ENCODE results near the gene ST6GALNAC3.
"Not testable (repeated sequence)": the region's sequence is repeated elsewhere in the genome, so short reads cannot be mapped to it uniquely, and the experiment has no call there.

DNA sequence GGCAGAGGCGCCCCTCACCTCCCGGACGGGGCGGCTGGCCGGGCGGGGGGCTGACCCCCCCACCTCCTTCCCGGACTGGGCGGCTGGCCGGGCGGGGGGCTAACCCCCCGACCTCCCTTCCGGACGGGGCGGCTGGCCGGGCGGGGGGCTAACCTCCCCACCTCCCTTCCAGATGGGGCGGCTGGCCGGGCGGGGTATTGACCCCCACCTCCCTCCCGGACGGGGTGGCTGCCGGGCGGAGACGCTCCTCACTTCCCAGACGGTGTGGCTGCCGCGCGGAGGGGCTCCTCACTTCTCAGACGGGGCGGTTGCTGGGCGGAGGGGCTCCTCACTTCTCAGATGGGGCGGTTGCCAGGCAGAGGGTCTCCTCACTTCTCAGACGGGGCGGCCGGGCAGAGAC, 37.8 kb downstream of the ST6GALNAC3 start:
- TF ChIP-seq, protein P1, sequence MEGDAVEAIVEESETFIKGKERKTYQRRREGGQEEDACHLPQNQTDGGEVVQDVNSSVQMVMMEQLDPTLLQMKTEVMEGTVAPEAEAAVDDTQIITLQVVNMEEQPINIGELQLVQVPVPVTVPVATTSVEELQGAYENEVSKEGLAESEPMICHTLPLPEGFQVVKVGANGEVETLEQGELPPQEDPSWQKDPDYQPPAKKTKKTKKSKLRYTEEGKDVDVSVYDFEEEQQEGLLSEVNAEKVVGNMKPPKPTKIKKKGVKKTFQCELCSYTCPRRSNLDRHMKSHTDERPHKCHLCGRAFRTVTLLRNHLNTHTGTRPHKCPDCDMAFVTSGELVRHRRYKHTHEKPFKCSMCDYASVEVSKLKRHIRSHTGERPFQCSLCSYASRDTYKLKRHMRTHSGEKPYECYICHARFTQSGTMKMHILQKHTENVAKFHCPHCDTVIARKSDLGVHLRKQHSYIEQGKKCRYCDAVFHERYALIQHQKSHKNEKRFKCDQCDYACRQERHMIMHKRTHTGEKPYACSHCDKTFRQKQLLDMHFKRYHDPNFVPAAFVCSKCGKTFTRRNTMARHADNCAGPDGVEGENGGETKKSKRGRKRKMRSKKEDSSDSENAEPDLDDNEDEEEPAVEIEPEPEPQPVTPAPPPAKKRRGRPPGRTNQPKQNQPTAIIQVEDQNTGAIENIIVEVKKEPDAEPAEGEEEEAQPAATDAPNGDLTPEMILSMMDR (IDR thresholded peaks at IDR 0.05 in 2 of 3, conservative IDR thresholded peaks at IDR 0.05 in 1 of 3; ENCODE audit: borderline replicate concordance in 1 of 3, insufficient read depth in 1 of 3, low read depth in 2 of 3, low read length in 2 of 3), result not testable (repeated sequence)
- not testable (repeated sequence) for TF ChIP-seq POLR2A (IDR thresholded peaks at IDR 0.05; ENCODE audit: borderline replicate concordance, extremely low read depth, insufficient read depth, insufficient read length); EZH2 (IDR thresholded peaks at IDR 0.05); RAD21 (IDR thresholded peaks at IDR 0.05; ENCODE audit: low read depth); EZH2phosphoT487 (IDR thresholded peaks at IDR 0.05; ENCODE audit: borderline replicate concordance); POLR2AphosphoS5 (IDR thresholded peaks at IDR 0.05; ENCODE audit: low read depth, low read length); EGR1 (IDR thresholded peaks at IDR 0.05; ENCODE audit: low read depth); CEBPB (IDR thresholded peaks at IDR 0.05; ENCODE audit: low read depth); ZNF274 (IDR thresholded peaks at IDR 0.05; ENCODE audit: low read depth, low read length); SIN3A (IDR thresholded peaks at IDR 0.05; ENCODE audit: low read depth); YY1 (IDR thresholded peaks at IDR 0.05; ENCODE audit: extremely low read depth, insufficient replicate concordance, low read depth, low read length)
- TF ChIP-seq, protein P2, sequence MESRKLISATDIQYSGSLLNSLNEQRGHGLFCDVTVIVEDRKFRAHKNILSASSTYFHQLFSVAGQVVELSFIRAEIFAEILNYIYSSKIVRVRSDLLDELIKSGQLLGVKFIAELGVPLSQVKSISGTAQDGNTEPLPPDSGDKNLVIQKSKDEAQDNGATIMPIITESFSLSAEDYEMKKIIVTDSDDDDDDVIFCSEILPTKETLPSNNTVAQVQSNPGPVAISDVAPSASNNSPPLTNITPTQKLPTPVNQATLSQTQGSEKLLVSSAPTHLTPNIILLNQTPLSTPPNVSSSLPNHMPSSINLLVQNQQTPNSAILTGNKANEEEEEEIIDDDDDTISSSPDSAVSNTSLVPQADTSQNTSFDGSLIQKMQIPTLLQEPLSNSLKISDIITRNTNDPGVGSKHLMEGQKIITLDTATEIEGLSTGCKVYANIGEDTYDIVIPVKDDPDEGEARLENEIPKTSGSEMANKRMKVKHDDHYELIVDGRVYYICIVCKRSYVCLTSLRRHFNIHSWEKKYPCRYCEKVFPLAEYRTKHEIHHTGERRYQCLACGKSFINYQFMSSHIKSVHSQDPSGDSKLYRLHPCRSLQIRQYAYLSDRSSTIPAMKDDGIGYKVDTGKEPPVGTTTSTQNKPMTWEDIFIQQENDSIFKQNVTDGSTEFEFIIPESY (IDR thresholded peaks at IDR 0.05; ENCODE audit: extremely low read depth, insufficient replicate concordance, low read length), result not testable (repeated sequence)
- TF ChIP-seq, protein P3, sequence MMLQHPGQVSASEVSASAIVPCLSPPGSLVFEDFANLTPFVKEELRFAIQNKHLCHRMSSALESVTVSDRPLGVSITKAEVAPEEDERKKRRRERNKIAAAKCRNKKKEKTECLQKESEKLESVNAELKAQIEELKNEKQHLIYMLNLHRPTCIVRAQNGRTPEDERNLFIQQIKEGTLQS (IDR thresholded peaks at IDR 0.05), result not testable (repeated sequence)

Measured in HCT116 (cell line).